ENCODE data around the gene IGSF10.
A peak's percentile ranks its signal among the peaks of the same experiment; 100 is the strongest.
"Not testable (repeated sequence)": the region's sequence is repeated elsewhere in the genome, so short reads cannot be mapped to it uniquely, and the experiment has no call there.

IGSF10 gene

GRCh38 chr3:151460774-151461450 lies at the start of gene IGSF10:
TSS of gene IGSF10 (minus strand) at chr3:151461061. CDS start at chr3:151458709, 2,352 bp downstream.
- no peak for DNase-seq

DNA sequence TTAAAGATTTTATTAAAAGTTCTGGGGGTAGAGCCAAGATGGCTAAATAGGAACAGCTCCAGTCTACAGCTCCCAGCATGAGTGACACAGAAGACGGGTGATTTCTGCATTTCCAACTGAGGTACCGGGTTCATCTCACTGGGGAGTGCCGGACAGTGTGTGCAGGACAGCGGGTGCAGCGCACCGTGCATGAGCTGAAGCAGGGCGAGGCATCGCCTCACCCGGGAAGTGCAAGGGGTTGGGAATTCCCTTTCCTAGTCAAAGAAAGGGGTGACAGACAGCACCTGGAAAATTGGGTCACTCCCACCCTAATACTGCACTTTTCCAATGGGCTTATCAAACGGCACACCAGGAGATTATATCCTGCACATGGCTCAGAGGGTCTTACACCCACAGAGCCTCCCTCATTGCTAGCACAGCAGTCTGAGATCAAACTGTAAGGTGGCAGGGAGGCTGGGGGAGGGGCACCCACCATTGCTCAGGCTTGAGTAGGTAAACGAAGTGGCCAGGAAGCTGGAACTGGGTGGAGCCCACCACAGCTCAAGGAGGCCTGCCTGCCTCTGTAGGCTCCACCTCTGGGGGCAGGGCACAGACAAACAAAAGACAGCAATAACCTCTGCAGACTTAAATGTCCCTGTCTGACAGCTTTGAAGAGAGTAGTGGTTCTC lies 48.7 kb upstream of the IGSF10 start:
- not testable (repeated sequence) for DNase-seq

- DNase-seq, result no peak
Observed at GRCh38 chr3:151504606-151505005, 43.7 kb upstream of the IGSF10 start.

- no peak for DNase-seq
Observed at GRCh38 chr3:151503074-151503473, 42.2 kb upstream of the IGSF10 start.

GRCh38 chr3:151501923-151502632 lies 41.2 kb upstream of the IGSF10 start:
- DNase-seq, result no peak

DNA sequence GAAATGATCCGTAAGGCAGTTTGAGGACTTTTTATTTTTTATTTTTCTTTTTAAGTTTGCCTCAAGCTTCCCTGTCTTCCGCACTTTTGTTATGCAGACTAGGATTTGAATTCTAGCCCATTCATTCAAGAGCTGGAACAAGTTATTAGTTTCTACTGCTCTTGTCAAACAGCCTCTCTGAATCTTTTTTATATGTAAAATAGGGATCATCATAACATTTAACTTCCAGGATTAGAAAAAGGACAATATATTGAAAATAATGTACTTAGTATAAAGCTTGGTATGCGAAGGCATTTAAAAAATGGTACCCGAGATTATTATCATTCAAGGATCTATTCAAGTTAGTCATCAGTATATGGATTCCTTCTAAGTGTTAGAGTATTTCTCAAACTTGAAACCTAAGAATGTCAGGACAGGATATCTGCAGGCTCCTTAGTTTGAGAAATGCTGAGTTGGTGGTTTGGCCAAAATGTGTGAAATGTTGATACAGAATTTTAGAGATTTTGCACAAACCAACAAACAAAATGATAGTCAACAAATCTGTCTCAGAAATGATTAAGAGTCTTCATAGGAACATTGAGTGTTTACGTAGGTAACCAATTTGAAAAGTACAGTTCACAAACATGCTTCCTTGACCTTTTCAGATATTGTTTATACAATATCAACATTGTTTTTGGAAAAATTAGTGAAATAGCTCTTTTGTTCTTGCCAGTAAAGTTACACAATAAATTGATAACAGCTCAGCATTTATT lies 40.5 kb upstream of the IGSF10 start:
- no peak for DNase-seq

GRCh38 chr3:151499168-151499567 lies 38.3 kb upstream of the IGSF10 start:
- DNase-seq, result no peak

- no peak for DNase-seq
Observed at GRCh38 chr3:151491525-151491924, 30.7 kb upstream of the IGSF10 start.

- DNase-seq, result not testable (repeated sequence)
Observed at GRCh38 chr3:151487833-151488232, 27.0 kb upstream of the IGSF10 start.

DNA sequence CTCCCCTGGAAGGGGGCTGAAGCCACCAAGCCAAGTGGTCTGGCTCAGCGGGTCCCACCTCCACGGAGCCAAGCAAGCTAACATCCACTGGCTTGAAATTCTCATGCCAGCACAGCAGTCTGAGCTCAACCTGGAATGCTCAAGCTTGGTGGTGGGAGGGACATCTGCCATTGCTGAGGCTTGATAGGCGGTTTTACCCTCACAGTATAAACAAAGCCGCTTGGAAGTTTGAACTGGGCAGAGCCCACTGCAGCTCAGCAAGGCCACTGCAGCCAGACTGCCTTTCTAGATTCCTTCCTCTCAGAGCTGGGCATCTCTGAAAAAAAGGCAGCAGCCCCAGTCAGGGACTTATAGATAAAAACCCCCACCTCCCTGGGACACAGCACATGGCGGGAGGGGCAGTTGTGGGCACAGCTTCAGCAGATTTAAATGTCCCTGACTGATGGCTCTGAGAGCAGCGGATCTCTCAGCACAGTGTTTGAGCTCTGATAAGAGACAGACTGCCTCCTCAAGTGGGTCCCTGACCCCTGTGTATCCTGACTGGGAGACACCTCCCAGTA lies 23.2 kb upstream of the IGSF10 start:
- no peak for DNase-seq

GRCh38 chr3:151483488-151483887 lies 22.6 kb upstream of the IGSF10 start:
- DNase-seq, result no peak

DNA sequence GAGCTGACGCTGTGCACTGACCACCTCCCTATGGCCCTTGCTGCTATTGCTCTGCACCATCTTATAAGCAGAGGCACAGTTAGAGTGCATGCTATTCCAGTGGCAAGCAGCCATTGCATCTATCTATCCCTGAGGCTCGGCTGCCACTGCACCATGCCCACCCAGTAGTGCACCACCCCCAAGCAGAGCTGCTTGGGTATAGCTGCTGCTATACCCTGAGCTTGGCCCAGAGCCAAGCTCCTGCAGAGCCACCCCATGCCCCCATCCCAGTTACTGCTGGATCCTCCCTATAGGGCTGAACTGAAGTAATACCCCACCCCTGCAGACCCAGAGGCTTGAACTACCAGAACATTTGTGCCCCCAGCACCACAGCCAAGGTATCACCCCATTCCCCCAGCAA lies 19.6 kb upstream of the IGSF10 start:
- no peak for DNase-seq

- no peak for DNase-seq
Observed at GRCh38 chr3:151479452-151479851, 18.6 kb upstream of the IGSF10 start.

DNA sequence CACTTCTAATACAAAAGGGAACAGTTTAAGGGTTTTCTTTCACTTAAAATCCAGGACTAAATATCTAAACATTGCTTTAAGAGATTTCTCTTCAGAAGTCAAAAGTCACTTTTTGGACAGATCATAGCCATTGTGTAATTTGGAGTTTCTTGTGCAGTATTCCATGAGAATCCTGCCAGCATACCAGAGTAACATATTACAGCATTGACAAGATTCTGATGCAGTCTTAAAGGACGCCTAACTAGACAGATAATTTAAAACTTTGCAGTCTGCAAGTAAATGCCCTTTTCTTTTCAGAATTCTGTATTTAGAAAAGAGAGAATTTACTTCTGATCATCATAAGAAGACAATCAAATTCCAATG lies 17.5 kb upstream of the IGSF10 start:
- DNase-seq, result no peak

DNA sequence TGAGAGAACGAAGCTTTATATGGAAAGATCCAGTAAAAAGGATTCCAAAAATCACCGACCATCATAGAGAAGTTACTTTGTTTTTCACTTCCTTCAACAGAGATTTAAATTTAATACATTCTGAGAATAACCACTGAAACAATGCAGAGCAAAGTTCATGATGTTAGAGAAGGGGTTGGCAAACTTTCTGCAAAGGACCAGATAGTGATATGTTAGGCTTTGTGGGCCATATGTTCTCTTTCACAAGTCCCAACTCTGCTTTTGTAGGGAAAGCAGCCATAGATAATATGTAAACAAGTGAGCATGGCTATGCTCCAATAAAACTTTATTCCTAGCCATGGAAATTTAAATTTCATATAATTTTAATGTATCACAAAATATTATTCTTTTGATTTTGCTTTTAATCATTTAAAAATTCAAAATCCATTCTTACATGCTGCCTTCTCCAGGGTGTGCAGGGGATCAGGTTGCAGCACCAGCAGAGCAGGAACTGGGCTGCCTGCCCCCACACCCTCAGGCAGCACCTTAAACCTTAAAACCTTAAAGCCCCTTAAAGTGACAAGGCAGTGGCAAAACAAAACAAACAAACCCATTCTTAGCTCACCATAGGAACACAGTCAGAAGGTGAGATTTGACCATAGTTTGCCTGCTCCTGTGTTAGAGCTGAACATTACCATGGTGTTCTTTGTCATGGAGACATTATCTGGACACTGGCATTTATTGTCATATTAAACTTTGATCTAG lies 16.9 kb upstream of the IGSF10 start:
- DNase-seq, result no peak

- no peak for DNase-seq
Observed at GRCh38 chr3:151476344-151477018, 15.6 kb upstream of the IGSF10 start.

- peak; percentile 45 for DNase-seq
Observed at GRCh38 chr3:151468284-151468917, 7.5 kb upstream of the IGSF10 start.

GRCh38 chr3:151467069-151467468 lies 6.2 kb upstream of the IGSF10 start:
- no peak for DNase-seq

DNA sequence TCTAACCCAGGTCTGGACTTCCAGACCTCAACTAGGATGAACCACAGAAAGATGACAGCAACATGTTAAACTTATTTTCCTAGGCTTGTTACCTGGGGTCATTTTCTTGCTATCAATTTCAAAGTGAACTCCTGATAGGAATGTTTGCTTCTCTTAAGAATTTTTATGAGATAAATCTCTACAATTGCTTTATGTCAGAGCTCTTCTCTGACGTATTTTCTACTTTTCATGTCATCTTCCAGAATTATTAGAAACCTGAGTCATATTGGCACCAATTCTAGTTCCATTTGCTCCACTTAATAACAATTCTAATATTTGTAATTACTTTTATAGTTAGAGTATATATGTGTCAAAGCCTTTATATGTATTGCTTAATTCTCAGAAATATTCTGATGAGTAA lies 2.1 kb upstream of the IGSF10 start:
- DNase-seq, result no peak

DNA sequence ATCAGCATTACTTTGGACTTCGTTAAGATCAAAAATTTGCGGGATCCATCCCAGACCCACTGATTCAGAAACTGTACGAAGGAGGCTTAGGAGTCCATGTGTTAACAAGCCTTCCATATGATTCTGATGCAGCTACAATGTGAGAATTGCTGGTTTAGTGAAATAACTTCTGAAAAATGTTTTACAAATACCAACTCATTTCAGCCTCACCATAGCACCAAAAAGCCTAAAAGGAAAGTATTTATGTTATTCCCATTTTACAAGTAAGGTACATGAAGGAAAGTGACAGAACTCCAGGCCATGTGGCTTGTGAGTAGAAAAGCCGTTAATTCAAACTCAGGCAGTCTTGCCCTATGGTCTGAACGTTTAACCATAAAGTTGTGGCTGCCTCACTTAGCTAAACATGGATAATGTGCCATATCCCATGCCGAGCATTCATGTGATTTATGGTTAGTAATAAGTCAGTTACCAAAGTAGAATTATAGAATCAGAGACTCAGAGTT lies 1.5 kb upstream of the IGSF10 start:
- no peak for DNase-seq

- DNase-seq, result no peak
Observed at GRCh38 chr3:151460228-151460627, 633 bp downstream of the IGSF10 start.

All from NCI-H1436 treated with DMSO at 0.1 percent for 48 hours (cell line).